ENCODE measurements around the gene SLC17A2.

The SLC17A2 gene

DNA sequence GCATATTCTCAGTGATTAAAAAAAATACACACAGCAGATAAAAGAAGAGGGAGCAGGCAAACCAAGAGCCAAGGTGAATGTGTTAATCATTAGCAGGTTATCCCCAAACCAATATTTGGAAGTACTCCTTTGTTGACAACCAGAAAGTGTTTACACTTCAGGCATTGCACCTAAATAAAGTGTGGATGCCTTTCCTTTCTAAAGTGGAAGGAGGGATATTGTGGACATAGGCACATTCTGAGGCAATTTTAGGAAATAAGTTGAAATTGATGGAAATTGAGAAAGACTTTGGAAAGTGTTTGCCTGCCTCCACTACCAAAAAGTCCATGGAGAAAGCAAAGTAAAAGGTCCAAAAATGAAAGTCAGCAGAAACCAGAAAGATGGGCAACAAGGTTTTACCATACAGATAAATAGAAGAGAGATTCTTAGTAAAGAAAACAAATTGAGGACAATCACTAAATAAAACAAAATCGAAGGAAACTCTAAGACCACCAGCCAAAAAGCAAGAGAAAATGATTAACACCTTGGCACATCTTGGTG lies 22.9 kb downstream of the SLC17A2 start:
- Histone ChIP-seq H3K27me3 (no peaks in the 10 kb centered on the region), H3K36me3 (no peaks in the 10 kb centered on the region), H3K4me3 (ENCODE audit: low read depth, low read length) (no peak overlapping the region), H3K4me1 (no peaks in the 10 kb centered on the region), H3K9me3 (no peaks in the 10 kb centered on the region)
- DNase-seq = no peak
- TF ChIP-seq, protein P1, sequence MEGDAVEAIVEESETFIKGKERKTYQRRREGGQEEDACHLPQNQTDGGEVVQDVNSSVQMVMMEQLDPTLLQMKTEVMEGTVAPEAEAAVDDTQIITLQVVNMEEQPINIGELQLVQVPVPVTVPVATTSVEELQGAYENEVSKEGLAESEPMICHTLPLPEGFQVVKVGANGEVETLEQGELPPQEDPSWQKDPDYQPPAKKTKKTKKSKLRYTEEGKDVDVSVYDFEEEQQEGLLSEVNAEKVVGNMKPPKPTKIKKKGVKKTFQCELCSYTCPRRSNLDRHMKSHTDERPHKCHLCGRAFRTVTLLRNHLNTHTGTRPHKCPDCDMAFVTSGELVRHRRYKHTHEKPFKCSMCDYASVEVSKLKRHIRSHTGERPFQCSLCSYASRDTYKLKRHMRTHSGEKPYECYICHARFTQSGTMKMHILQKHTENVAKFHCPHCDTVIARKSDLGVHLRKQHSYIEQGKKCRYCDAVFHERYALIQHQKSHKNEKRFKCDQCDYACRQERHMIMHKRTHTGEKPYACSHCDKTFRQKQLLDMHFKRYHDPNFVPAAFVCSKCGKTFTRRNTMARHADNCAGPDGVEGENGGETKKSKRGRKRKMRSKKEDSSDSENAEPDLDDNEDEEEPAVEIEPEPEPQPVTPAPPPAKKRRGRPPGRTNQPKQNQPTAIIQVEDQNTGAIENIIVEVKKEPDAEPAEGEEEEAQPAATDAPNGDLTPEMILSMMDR (IDR thresholded peaks at IDR 0.05; ENCODE audit: low read depth, low read length) = no peak

DNA sequence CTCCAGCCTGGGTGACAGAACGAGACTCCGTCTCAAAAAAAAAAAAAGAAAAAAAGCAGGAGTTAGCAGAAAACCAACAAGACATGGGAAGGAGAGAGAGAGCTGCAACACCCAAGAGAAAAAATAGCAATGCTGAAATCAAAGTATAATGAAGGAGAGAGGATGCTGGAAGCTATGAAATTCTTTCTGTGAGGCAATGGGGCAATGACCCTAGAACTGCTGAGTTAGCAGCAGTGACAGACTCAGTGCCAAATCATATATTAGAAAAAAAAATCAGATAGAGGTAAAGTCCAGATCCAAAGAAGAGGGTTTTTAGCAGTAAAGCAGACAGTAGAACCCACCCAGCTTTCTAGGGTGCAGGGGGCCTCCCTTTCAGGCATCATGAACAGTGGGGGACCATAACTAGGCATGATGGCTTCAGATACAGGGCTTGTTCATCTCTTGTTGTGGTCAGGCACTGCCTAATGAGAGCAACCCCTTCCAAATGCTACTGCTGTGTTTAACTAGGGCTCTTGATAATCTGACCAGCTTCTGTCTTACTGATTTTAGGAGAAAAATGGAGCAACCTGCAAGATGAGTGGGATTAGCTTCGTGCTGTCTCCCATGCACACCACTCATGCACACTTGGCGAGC lies 26.9 kb downstream of the SLC17A2 start:
- no peak for DNase-seq
- Histone ChIP-seq H3K4me3 (ENCODE audit: low read depth, low read length) (no peak overlapping the region), H3K27me3 (no peaks in the 10 kb centered on the region), H3K36me3 (no peaks in the 10 kb centered on the region), H3K4me1 (no peaks in the 10 kb centered on the region), H3K9me3 (no peaks in the 10 kb centered on the region)
- TF ChIP-seq, protein P1 (IDR thresholded peaks at IDR 0.05; ENCODE audit: low read depth, low read length) = no peak

DNA sequence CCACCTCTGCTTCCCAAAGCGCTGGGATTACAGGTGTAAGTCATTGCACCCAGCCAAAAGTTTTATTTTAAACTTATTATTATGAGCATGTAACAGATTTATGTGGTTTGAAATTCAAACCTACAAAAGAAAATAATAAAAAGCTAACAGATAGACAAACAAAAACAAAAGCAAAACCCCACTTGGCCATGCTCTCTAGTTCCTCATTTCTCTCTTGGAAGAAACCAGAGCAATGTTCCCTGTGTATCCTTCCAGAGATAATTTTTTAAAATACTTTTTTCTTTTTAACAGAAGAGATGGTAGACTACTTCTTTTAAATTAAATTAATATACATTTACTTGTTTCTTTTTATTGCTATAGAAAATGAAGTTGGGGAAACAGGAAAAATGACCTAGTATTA lies 28.4 kb downstream of the SLC17A2 start:
- no peak overlapping the region for H3K4me3 ChIP-seq (ENCODE audit: low read depth, low read length)
- TF ChIP-seq, protein P1 (IDR thresholded peaks at IDR 0.05; ENCODE audit: low read depth, low read length) = no peak
- H3K9me3 ChIP-seq = no peaks in the 10 kb centered on the region
- no peaks in the 10 kb centered on the region for H3K27me3 ChIP-seq
- no peaks in the 10 kb centered on the region for H3K4me1 ChIP-seq
- H3K36me3 ChIP-seq = no peaks in the 10 kb centered on the region
- no peak for DNase-seq

DNA sequence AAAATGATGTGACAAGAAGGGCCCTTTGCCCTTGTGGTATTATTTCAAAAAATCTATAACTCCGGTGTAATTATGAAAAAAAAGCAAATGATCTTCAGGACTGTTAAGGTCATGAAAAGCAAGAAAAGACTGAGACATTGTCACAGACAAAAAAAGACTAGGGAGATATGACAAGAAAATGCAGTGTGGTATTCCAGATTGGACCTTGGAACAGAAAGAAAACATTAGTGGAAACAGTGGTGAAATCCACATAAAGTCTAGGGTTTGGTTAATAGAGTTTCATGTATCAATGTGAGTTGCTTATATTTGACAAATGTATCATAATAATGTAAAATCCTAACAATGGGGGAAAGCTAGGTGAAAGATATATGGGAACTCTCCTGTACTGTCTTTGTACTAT lies 29.6 kb downstream of the SLC17A2 start:
- DNase-seq = no peak
- H3K9me3 ChIP-seq = no peaks in the 10 kb centered on the region

DNA sequence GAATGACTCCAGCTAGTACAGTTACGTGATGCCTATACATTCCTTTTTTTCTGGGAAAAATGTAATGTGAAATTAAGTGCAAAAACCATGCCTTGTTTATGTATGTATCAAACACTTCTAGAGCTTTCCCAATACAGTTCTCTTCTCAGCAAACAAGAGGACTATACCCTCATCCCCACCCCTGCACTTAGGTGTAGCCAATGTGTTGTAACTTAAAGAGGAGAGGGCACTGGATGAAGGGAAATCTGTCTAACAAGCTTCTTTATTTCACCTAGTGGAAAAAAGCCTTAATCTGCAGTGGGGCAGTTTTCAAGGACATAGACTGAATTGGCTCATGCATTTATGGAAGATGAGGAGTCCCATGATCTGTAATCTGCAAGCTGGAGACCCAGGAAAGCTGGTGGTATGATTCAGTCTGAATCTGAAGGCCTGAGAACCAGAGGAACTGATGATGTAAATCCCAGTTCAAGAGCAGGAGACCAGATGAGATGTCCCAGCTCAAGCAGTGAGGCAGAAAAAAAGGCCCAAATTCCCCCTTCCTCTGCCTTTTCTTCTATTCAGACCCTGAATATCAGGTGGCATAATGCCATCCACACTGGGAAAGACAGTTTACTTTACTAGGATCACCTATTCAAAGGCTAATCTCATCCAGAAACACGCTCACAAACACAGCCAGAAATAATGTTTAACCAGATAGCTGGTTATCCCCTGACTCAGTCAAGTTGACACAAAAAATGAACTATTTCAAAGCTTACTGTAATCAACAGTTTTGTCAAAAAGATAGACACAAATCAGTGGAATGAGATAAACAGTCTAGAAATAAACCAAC lies 30.7 kb downstream of the SLC17A2 start:
- H3K4me3 ChIP-seq (ENCODE audit: low read depth, low read length) = no peak overlapping the region

More for the DNA sequence above, 29.6 kb downstream of the SLC17A2 start:
- Histone ChIP-seq H3K27me3 (no peaks in the 10 kb centered on the region), H3K4me1 (no peaks in the 10 kb centered on the region), H3K4me3 (ENCODE audit: low read depth, low read length) (no peak overlapping the region), H3K36me3 (no peaks in the 10 kb centered on the region)
- TF ChIP-seq, protein P1 (IDR thresholded peaks at IDR 0.05; ENCODE audit: low read depth, low read length) = no peak

More for the DNA sequence above, 30.7 kb downstream of the SLC17A2 start:
- Histone ChIP-seq H3K9me3 (no peaks in the 10 kb centered on the region), H3K27me3 (no peaks in the 10 kb centered on the region), H3K4me1 (no peaks in the 10 kb centered on the region), H3K36me3 (no peaks in the 10 kb centered on the region)
- TF ChIP-seq, protein P1 (IDR thresholded peaks at IDR 0.05; ENCODE audit: low read depth, low read length) = no peak
- DNase-seq = no peak
